Tibial nerve (tissue), 4 donors: ENCODE results near the gene OR4D11.

Experiments
- EP300 ChIP-seq, 2 donors: sonication (generic); formaldehyde crosslinking; IDR thresholded peaks; one replicate each; pipeline ENCODE4 v1.6.1; 2017; ENCODE audit warnings: antibody characterized with exemption in 2 of 2, mild to moderate bottlenecking in 1 of 2
- POLR2A ChIP-seq, 2 donors: fragments of 450-650 bp; IDR thresholded peaks; one replicate each; pipeline ENCODE4 v1.6.1; 2017; ENCODE audit warnings: antibody characterized with exemption in 2 of 2, mild to moderate bottlenecking in 2 of 2, moderate library complexity in 2 of 2
- TF ChIP-seq, protein P1 (sequence below), 5 experiments: fragments of 200-600 bp in 3 of 5; fragments of 450-650 bp in 2 of 5; sonication (generic) in 3 of 5; IDR thresholded peaks; one replicate each; pipeline ENCODE4 v1.5.1; 2016 to 2019; ENCODE audit warnings: antibody characterized with exemption in 5 of 5, mild to moderate bottlenecking in 3 of 5, moderate library complexity in 2 of 5

DNA sequence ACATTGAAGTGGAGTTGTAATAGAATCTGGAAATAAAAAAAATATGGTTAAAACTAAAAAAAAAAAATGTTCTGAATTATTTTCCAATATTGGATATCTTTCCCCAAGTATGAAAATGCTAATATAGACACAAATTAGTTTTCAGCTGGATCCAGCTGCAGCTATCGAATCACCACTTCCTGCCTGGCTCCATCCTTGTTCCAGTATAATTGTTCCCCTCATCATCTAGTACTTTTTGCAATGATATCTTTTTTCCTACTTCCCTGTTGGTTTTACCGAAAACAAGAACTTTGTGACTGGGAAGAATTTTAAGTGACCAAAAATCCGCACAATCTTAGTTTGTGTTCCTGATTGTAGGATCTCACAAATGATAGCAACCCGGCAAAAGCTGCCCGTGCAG is 17.4 kb downstream of the OR4D11 start:
- TF ChIP-seq POLR2A (IDR thresholded peaks at IDR 0.05) (no peak), EP300 (IDR thresholded peaks at IDR 0.05) (no peak)
- TF ChIP-seq, protein P1, sequence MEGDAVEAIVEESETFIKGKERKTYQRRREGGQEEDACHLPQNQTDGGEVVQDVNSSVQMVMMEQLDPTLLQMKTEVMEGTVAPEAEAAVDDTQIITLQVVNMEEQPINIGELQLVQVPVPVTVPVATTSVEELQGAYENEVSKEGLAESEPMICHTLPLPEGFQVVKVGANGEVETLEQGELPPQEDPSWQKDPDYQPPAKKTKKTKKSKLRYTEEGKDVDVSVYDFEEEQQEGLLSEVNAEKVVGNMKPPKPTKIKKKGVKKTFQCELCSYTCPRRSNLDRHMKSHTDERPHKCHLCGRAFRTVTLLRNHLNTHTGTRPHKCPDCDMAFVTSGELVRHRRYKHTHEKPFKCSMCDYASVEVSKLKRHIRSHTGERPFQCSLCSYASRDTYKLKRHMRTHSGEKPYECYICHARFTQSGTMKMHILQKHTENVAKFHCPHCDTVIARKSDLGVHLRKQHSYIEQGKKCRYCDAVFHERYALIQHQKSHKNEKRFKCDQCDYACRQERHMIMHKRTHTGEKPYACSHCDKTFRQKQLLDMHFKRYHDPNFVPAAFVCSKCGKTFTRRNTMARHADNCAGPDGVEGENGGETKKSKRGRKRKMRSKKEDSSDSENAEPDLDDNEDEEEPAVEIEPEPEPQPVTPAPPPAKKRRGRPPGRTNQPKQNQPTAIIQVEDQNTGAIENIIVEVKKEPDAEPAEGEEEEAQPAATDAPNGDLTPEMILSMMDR (IDR thresholded peaks at IDR 0.05) = no peak
